Endothelial cell (in vitro differentiated cells): ENCODE measurements around the gene CCNB2. TPM values are rescaled to one million over a fixed set of nuclear protein-coding genes. Genes with fewer than 3 reads are reported as not detected.
"Not testable (repeated sequence)": the region's sequence is repeated elsewhere in the genome, so short reads cannot be mapped to it uniquely, and the experiment has no call there.

Experiments used
- DNase-seq: peaks from one replicate; pipeline ENCODE4 v3.0.0; 2021; ENCODE audit warnings: low spot score
- H3K27ac Mint-ChIP-seq: one replicate; pipeline ENCODE4 v1.8.0; 2021; ENCODE audit warnings: mixed read lengths, inconsistent platforms; ENCODE audit not compliant: unreplicated experiment
- H3K27me3 Mint-ChIP-seq: one replicate; pipeline ENCODE4 v1.8.0; 2021; ENCODE audit warnings: mild to moderate bottlenecking, moderate library complexity, mixed read lengths, inconsistent platforms; ENCODE audit not compliant: unreplicated experiment
- H3K36me3 Mint-ChIP-seq: one replicate; pipeline ENCODE4 v1.8.0; 2021; ENCODE audit warnings: mild to moderate bottlenecking, low read depth, mixed read lengths, inconsistent platforms; ENCODE audit not compliant: unreplicated experiment
- H3K4me1 Mint-ChIP-seq: one replicate; pipeline ENCODE4 v1.8.0; 2021; ENCODE audit warnings: mild to moderate bottlenecking, mixed read lengths, inconsistent platforms; ENCODE audit not compliant: unreplicated experiment
- H3K4me3 Mint-ChIP-seq: one replicate; pipeline ENCODE4 v1.8.0; 2021; ENCODE audit warnings: mild to moderate bottlenecking, mixed read lengths, inconsistent platforms; ENCODE audit not compliant: unreplicated experiment
- H3K9me3 Mint-ChIP-seq: one replicate; pipeline ENCODE4 v1.8.0; 2021; ENCODE audit warnings: mixed read lengths, inconsistent platforms; ENCODE audit not compliant: unreplicated experiment
- CTCF ChIP-seq: fragments of 200-600 bp; sonication (generic); IDR thresholded peaks from one replicate; pipeline ENCODE4 v1.5.0; 2021; ENCODE audit warnings: antibody characterized with exemption; ENCODE audit not compliant: unreplicated experiment
- total RNA-seq: library from RNA; stranded (reverse); fragmentation: NEBNext Ultra II Directional; extraction: Animal tissue kit (Norgen Biotek cat#: 25700); gene quantifications from one replicate; pipeline ENCODE4 v1.2.1, GENCODE V29; 2021; ENCODE audit not compliant: unreplicated experiment

The CCNB2 gene
- total RNA-seq, 1 donor from 2014 or later, result 16.5 TPM

DNA sequence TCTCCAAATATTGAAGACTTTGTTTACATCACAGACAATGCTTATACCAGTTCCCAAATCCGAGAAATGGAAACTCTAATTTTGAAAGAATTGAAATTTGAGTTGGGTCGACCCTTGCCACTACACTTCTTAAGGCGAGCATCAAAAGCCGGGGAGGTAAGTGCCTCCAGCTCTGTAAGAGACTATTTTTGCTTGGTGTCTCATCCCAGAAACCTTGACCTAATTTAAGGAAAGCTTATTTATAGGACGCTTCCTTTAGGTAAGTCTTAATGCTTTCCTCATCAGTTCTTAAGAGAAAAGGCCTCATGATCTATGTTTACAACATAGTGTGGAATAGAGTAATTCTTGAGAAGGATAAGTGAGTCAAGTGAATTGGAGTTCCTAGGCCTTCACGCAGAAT, 11.8 kb downstream of the CCNB2 start:
- H3K4me1 Mint-ChIP-seq, result no peaks in the 10 kb centered on the region
- peaks cover 5% of the 10 kb centered on the region for H3K36me3 Mint-ChIP-seq
- no peak overlapping the region for H3K4me3 Mint-ChIP-seq
- no peaks in the 10 kb centered on the region for H3K9me3 Mint-ChIP-seq
- DNase-seq, result no peak
- TF ChIP-seq CTCF, result no peak
- peaks cover 2% of the 10 kb centered on the region for H3K27me3 Mint-ChIP-seq
- H3K27ac Mint-ChIP-seq, result no peak overlapping the region

DNA sequence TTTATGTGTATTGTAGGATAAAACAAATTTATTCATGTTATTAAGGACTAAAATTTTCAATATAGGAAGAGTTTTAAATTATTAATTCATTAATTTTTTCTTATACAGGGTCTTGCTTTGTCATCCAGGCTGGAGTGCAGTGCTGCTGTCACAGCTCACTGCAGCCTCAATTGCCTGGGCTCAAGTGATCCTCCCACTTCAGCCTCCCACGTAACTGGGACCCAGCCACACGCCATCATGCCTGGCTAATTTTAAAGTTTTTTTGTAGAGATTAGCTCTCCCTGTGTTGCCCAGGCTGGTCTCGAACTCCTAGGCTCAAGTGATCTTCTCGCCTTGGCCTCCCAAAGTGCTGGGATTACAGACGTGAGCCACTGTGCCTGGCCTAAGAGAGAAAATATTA, 14.7 kb downstream of the CCNB2 start:
- DNase-seq, result no peak
- TF ChIP-seq CTCF, result no peak
- no peak overlapping the region for H3K4me3 Mint-ChIP-seq
- no peaks in the 10 kb centered on the region for H3K4me1 Mint-ChIP-seq
- no peak overlapping the region for H3K27ac Mint-ChIP-seq
- H3K36me3 Mint-ChIP-seq, result peaks cover 5% of the 10 kb centered on the region
- H3K9me3 Mint-ChIP-seq, result no peaks in the 10 kb centered on the region
- H3K27me3 Mint-ChIP-seq, result peaks cover 1% of the 10 kb centered on the region

DNA sequence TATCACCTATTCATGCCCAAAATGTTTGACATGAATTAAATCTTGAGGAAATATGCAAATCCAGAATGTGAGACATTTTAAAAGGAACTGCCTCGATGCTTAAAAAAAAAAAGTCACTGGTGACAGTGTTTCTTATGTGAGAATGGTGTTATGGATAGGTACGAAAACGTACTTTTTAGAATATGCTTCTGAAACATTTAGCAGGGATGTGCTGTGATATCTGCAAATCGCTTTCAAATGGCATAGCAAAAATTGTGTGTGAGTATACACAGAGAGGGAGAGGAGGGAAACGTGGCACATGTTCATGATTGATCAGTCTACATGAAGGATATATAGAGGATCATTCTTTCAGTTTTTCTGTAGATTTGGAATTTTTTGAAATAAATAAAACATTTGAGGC, 16.0 kb downstream of the CCNB2 start:
- Mint-ChIP-seq H3K4me3 (no peak overlapping the region), H3K27me3 (peaks cover 2% of the 10 kb centered on the region), H3K36me3 (peaks cover 5% of the 10 kb centered on the region), H3K9me3 (no peaks in the 10 kb centered on the region), H3K4me1 (no peaks in the 10 kb centered on the region), H3K27ac (no peak overlapping the region)
- TF ChIP-seq CTCF, result no peak
- no peak for DNase-seq

GRCh38 chr15:59124261-59124660, 19.3 kb downstream of the CCNB2 start:
- peaks cover 4% of the 10 kb centered on the region for H3K27me3 Mint-ChIP-seq
- no peak for DNase-seq
- no peaks in the 10 kb centered on the region for H3K9me3 Mint-ChIP-seq
- no peak overlapping the region for H3K4me3 Mint-ChIP-seq
- H3K4me1 Mint-ChIP-seq, result no peaks in the 10 kb centered on the region
- no peak for TF ChIP-seq CTCF
- H3K36me3 Mint-ChIP-seq, result peaks cover 23% of the 10 kb centered on the region
- H3K27ac Mint-ChIP-seq, result no peak overlapping the region

- H3K36me3 Mint-ChIP-seq, result peaks cover 36% of the 10 kb centered on the region
- not testable (repeated sequence) for H3K4me1 Mint-ChIP-seq, H3K9me3 Mint-ChIP-seq, H3K27me3 Mint-ChIP-seq, H3K27ac Mint-ChIP-seq, H3K4me3 Mint-ChIP-seq, DNase-seq
These were observed 20.7 kb downstream of the CCNB2 start for GRCh38 chr15:59125683-59126082.

DNA sequence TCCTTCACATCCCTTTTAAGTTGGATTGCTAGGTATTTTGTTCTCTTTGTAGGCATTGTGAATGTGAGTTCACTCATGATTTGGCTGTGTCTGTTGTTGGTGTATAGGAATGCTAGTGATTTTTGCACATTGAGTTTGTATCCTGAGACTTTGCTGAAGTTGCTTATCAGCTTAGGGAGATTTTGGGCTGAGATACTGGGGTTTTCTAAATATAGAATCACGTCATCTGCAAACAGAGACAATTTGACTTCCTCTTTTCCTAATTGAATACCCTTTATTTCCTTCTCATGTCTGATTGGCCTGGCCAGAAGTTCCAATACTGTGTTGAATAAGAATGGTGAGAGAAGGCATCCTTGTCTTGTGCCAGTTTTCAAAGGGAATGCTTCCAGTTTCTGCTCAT, 22.3 kb downstream of the CCNB2 start:
- H3K9me3 Mint-ChIP-seq, H3K4me1 Mint-ChIP-seq, DNase-seq, H3K4me3 Mint-ChIP-seq, H3K27me3 Mint-ChIP-seq, H3K27ac Mint-ChIP-seq: not testable (repeated sequence)
- peaks cover 47% of the 10 kb centered on the region for H3K36me3 Mint-ChIP-seq
